ENCODE measurements around the gene TMEM52B.

The TMEM52B gene

GRCh38 chr12:10147714-10148403, 31.0 kb upstream of the TMEM52B start:
- Histone ChIP-seq H3K27ac (no peak overlapping the region), H3K4me2 (no peak overlapping the region), H3K27me3 (ENCODE audit: insufficient read depth, low read depth) (no peaks in the 10 kb centered on the region), H2AFZ (ENCODE audit: low read depth) (no peak overlapping the region), H3K36me3 (ENCODE audit: insufficient read depth) (no peaks in the 10 kb centered on the region), H3K4me3 (IDR thresholded peaks at IDR 0.05; ENCODE audit: insufficient read depth, low read depth, low read length) (no peak overlapping the region), H4K20me1 (ENCODE audit: insufficient read depth) (no peaks in the 10 kb centered on the region), H3K79me2 (ENCODE audit: insufficient read depth, low read depth) (no peaks in the 10 kb centered on the region), H3K4me1 (ENCODE audit: low read depth, poor library complexity, severe bottlenecking) (peaks cover 9% of the 10 kb centered on the region), H3K9ac (no peak overlapping the region)
- TF ChIP-seq, protein P1, sequence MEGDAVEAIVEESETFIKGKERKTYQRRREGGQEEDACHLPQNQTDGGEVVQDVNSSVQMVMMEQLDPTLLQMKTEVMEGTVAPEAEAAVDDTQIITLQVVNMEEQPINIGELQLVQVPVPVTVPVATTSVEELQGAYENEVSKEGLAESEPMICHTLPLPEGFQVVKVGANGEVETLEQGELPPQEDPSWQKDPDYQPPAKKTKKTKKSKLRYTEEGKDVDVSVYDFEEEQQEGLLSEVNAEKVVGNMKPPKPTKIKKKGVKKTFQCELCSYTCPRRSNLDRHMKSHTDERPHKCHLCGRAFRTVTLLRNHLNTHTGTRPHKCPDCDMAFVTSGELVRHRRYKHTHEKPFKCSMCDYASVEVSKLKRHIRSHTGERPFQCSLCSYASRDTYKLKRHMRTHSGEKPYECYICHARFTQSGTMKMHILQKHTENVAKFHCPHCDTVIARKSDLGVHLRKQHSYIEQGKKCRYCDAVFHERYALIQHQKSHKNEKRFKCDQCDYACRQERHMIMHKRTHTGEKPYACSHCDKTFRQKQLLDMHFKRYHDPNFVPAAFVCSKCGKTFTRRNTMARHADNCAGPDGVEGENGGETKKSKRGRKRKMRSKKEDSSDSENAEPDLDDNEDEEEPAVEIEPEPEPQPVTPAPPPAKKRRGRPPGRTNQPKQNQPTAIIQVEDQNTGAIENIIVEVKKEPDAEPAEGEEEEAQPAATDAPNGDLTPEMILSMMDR (conservative IDR thresholded peaks at IDR 0.05; ENCODE audit: low read depth, low read length) = no peak

DNA sequence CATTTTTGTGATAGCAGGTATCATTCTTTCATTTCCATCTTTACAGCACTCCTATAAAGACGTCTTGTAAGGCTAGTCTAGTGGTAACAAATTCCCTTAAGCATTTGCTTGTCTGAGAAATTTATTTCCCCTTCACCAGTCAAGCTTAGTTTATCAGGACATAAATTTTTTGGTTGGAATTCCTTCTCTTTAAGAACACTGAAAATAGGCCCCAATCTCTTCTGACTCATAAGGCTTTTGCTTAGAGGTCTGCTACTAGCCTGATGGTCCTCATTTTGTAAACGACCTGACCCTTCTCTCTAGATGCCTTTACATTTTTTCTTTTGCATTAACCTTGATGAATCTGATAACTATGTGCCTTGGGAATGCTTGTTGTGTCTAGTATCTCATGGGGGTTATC, 27.2 kb upstream of the TMEM52B start:
- no peak overlapping the region for H3K27ac ChIP-seq
- no peaks in the 10 kb centered on the region for H3K27me3 ChIP-seq (ENCODE audit: insufficient read depth, low read depth)
- H3K4me1 ChIP-seq (ENCODE audit: low read depth, poor library complexity, severe bottlenecking) = peaks cover 4% of the 10 kb centered on the region
- H3K4me2 ChIP-seq = no peak overlapping the region
- no peak overlapping the region for H2AFZ ChIP-seq (ENCODE audit: low read depth)
- no peak overlapping the region for H3K9ac ChIP-seq
- TF ChIP-seq, protein P1 (conservative IDR thresholded peaks at IDR 0.05; ENCODE audit: low read depth, low read length) = no peak
- no peaks in the 10 kb centered on the region for H3K36me3 ChIP-seq (ENCODE audit: insufficient read depth)
- H3K4me3 ChIP-seq (IDR thresholded peaks at IDR 0.05; ENCODE audit: insufficient read depth, low read depth, low read length) = no peak overlapping the region
- no peaks in the 10 kb centered on the region for H3K79me2 ChIP-seq (ENCODE audit: insufficient read depth, low read depth)
- no peaks in the 10 kb centered on the region for H4K20me1 ChIP-seq (ENCODE audit: insufficient read depth)

DNA sequence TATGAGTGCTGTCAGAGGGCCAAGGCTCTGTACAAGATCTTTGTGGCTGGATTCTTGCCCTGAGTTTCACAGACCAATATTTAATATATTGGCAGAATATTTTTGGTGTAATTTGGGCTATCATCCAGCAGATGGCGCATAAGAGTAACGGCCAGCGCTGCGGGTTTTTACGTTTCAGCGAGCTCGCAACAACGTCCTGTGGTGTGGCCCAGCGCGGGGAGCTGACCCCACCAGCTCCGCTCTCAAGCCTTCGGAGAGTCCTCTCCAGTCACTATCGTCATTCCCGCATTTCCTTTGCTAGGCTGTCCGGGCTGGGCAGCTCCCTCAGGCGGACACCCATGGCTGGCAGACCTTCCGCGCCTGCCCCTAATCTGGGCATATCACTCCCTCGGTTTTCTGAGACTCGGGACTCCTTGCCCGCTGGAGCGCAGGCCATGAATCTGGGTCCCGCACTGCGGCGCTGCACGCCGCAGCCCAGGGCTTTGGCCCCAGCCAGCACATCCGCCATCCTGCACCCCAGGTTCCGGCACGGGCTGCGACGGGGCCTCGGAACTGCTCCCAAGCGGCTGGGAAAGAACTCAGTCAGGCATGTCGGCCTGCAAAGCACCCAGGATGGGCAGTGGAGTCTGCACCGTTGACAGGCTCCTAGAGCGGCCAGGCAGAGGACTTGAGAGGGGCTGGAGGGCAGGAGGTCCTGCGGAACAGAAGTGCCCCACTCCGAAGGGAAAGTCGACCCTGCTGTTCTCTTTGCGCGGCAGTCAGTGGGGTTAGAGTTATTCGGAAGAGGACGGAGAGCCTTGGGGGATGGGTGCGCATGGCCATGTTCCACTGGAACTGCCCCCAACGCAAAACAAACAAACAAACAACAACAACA, 25.3 kb upstream of the TMEM52B start:
- TF ChIP-seq, protein P1 (conservative IDR thresholded peaks at IDR 0.05; ENCODE audit: low read depth, low read length) = peak; percentile 89
- H3K4me3 ChIP-seq (IDR thresholded peaks at IDR 0.05; ENCODE audit: insufficient read depth, low read depth, low read length) = no peak overlapping the region
- H4K20me1 ChIP-seq (ENCODE audit: insufficient read depth) = no peaks in the 10 kb centered on the region
- H3K4me2 ChIP-seq = peak overlapping the region; percentile 84
- H3K79me2 ChIP-seq (ENCODE audit: insufficient read depth, low read depth) = no peaks in the 10 kb centered on the region
- H3K27ac ChIP-seq = peak overlapping the region; percentile 43; the same call in 1 of the 2 replicates
- H3K4me1 ChIP-seq (ENCODE audit: low read depth, poor library complexity, severe bottlenecking) = peaks cover 4% of the 10 kb centered on the region
- peak overlapping the region; percentile 56 for H3K9ac ChIP-seq
- no peaks in the 10 kb centered on the region for H3K27me3 ChIP-seq (ENCODE audit: insufficient read depth, low read depth)
- H2AFZ ChIP-seq (ENCODE audit: low read depth) = peak overlapping the region; percentile 83
- no peaks in the 10 kb centered on the region for H3K36me3 ChIP-seq (ENCODE audit: insufficient read depth)

- peak overlapping the region; percentile 84 for H3K4me2 ChIP-seq
- no peaks in the 10 kb centered on the region for H3K36me3 ChIP-seq (ENCODE audit: insufficient read depth)
- TF ChIP-seq, protein P1 (conservative IDR thresholded peaks at IDR 0.05; ENCODE audit: low read depth, low read length) = no peak
- peak overlapping the region; percentile 83 for H2AFZ ChIP-seq (ENCODE audit: low read depth)
- no peak overlapping the region for H3K9ac ChIP-seq
- no peaks in the 10 kb centered on the region for H3K27me3 ChIP-seq (ENCODE audit: insufficient read depth, low read depth)
- H4K20me1 ChIP-seq (ENCODE audit: insufficient read depth) = no peaks in the 10 kb centered on the region
- H3K4me3 ChIP-seq (IDR thresholded peaks at IDR 0.05; ENCODE audit: insufficient read depth, low read depth, low read length) = no peak overlapping the region
- no peak overlapping the region for H3K27ac ChIP-seq
- H3K79me2 ChIP-seq (ENCODE audit: insufficient read depth, low read depth) = no peaks in the 10 kb centered on the region
- peaks cover 4% of the 10 kb centered on the region for H3K4me1 ChIP-seq (ENCODE audit: low read depth, poor library complexity, severe bottlenecking)
Measured at GRCh38 chr12:10154145-10154496, 24.7 kb upstream of the TMEM52B start.
